Putamen (tissue), 1 donor: ENCODE results near the gene NOS2.
A peak's percentile ranks its signal among the peaks of the same experiment; 100 is the strongest.

Source experiments
- DNase-seq: peaks from one replicate; pipeline ENCODE4 v3.0.0-alpha.2; 2016; ENCODE audit warnings: low spot score

Gene NOS2

GRCh38 chr17:27819145-27819544 lies 18.8 kb upstream of the NOS2 start:
- no peak for DNase-seq

- no peak for DNase-seq
These were observed 18.2 kb upstream of the NOS2 start for GRCh38 chr17:27818401-27819105.

- no peak for DNase-seq
These were observed 17.4 kb upstream of the NOS2 start for GRCh38 chr17:27817731-27818130.

- DNase-seq, result no peak
These were observed 16.6 kb upstream of the NOS2 start for GRCh38 chr17:27816946-27817345.

GRCh38 chr17:27811961-27812360 lies 11.6 kb upstream of the NOS2 start:
- no peak for DNase-seq

- DNase-seq, result no peak
These were observed 10.7 kb upstream of the NOS2 start for GRCh38 chr17:27810902-27811557.

- no peak for DNase-seq
These were observed 10.0 kb upstream of the NOS2 start for GRCh38 chr17:27810211-27810901.

- DNase-seq, result no peak
These were observed 9.2 kb upstream of the NOS2 start for GRCh38 chr17:27809555-27809954.

GRCh38 chr17:27808628-27809027 lies 8.3 kb upstream of the NOS2 start:
- DNase-seq, result no peak

GRCh38 chr17:27807567-27808470 lies 7.5 kb upstream of the NOS2 start:
- no peak for DNase-seq

GRCh38 chr17:27805520-27806146 lies 5.3 kb upstream of the NOS2 start:
- peak; percentile 80 for DNase-seq

- no peak for DNase-seq
These were observed 3.8 kb upstream of the NOS2 start for GRCh38 chr17:27804113-27804512.

GRCh38 chr17:27802962-27803680 lies 2.8 kb upstream of the NOS2 start:
- DNase-seq, result no peak

- no peak for DNase-seq
These were observed 1.7 kb upstream of the NOS2 start for GRCh38 chr17:27802033-27802432.

GRCh38 chr17:27798376-27798775 lies 2.0 kb downstream of the NOS2 start:
- no peak for DNase-seq

- DNase-seq, result no peak
These were observed 2.8 kb downstream of the NOS2 start for GRCh38 chr17:27797390-27798091.

- DNase-seq, result no peak
These were observed 6.3 kb downstream of the NOS2 start for GRCh38 chr17:27793906-27794569.

- no peak for DNase-seq
These were observed 7.0 kb downstream of the NOS2 start for GRCh38 chr17:27793168-27793905.

- DNase-seq, result no peak
These were observed 8.2 kb downstream of the NOS2 start for GRCh38 chr17:27792095-27792494.
